Stomach smooth muscle (tissue), 2 donors: Measurements from ENCODE around the gene ACOXL.

Experiments used
- H3K27ac ChIP-seq: one replicate; pipeline ENCODE4 v1.7.0; 2013; ENCODE audit warnings: mild to moderate bottlenecking, low read length, inconsistent platforms
- H3K27me3 ChIP-seq, 2 donors: one replicate each; pipeline ENCODE4 v1.7.0; 2013; ENCODE audit warnings: low read length in 2 of 2; ENCODE audit not compliant: insufficient read depth in 2 of 2, control insufficient read depth in 1 of 2
- H3K36me3 ChIP-seq, 2 donors: one replicate each; pipeline ENCODE4 v1.7.0; 2013; ENCODE audit warnings: low read length in 2 of 2; ENCODE audit not compliant: control insufficient read depth in 2 of 2, insufficient read depth in 2 of 2
- H3K4me1 ChIP-seq: one replicate; pipeline ENCODE4 v1.7.0; 2013; ENCODE audit warnings: low read length; ENCODE audit not compliant: control insufficient read depth, insufficient read depth
- H3K4me3 ChIP-seq, 2 donors: one replicate each; pipeline ENCODE4 v1.7.0; 2013; ENCODE audit warnings: low read length in 2 of 2
- H3K9ac ChIP-seq, 2 donors: one replicate each; pipeline ENCODE4 v1.7.0; 2013; ENCODE audit warnings: low read length in 2 of 2, mild to moderate bottlenecking in 1 of 2
- H3K9me3 ChIP-seq, 2 donors: one replicate each; pipeline ENCODE4 v1.7.0; 2013; ENCODE audit warnings: low read length in 2 of 2; ENCODE audit not compliant: control insufficient read depth in 2 of 2
- donor health status: healthy.
- donor health status: Pancreatic carcinoma.

Gene ACOXL

GRCh38 chr2:110829413-110830146, 97.2 kb downstream of the ACOXL start:
- Histone ChIP-seq H3K4me1 (no peaks in the 10 kb centered on the region), H3K4me3 (no peak overlapping the region), H3K9me3 (no peaks in the 10 kb centered on the region), H3K9ac (no peak overlapping the region), H3K36me3 (no peaks in the 10 kb centered on the region), H3K27me3 (no peaks in the 10 kb centered on the region), H3K27ac (no peak overlapping the region)

DNA sequence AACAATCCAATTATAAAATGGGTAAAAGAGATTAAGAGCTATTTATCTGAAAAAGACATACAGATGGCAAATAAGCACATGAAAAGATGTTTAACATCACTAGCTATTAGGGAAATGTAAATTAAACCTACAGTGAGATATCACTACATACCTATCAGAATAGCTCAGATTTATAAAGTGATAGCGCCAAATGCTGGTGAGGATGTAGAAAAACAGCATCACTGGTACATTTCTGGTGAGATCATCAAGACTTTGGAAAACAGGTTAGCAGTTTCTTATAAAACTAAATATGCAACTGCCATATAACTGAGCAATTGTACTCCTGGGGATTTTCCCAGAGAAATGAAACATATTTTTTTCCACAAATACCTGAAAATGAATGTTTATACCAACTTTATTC, 100.4 kb downstream of the ACOXL start:
- no peak overlapping the region for H3K9ac ChIP-seq
- H3K27me3 ChIP-seq: no peaks in the 10 kb centered on the region
- no peak overlapping the region for H3K27ac ChIP-seq
- no peak overlapping the region for H3K4me3 ChIP-seq
- no peaks in the 10 kb centered on the region for H3K4me1 ChIP-seq
- no peaks in the 10 kb centered on the region for H3K9me3 ChIP-seq
- no peaks in the 10 kb centered on the region for H3K36me3 ChIP-seq

DNA sequence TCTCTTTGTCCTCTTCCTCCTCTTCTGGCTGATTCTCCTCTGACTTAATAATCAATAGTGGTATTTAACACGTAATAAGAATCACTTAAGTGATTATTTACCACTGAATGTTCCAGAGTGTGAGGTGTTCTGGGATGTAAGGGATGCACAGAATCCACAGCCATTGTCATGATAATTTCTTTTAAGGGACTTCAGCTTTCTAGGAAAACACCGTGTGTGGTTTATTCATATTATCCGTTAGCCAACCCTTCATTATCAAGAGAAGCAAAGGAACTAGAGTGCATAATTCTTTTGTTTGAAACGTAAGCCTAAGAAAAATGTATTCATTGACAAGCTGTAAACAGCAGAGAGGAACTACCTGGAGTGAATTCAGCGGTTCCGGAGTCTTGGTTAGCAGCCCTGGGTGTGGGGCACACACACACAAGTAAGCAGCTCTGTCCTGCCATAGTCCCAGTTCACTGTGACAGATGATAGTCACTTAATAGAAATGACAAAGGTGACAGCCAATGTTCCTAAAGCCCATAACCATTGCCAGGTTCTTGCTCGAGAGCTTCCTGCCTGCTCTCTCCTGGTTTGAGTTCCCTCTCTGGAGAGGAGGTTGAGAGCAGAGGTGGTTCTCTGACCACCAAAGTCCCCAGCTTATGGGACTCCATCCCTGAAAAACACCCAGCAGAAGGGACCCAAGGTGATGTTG, 101.9 kb downstream of the ACOXL start:
- H3K27me3 ChIP-seq: no peaks in the 10 kb centered on the region
- H3K27ac ChIP-seq: no peak overlapping the region
- no peak overlapping the region for H3K9ac ChIP-seq
- no peak overlapping the region for H3K4me3 ChIP-seq
- H3K9me3 ChIP-seq: no peaks in the 10 kb centered on the region
- no peaks in the 10 kb centered on the region for H3K4me1 ChIP-seq
- no peaks in the 10 kb centered on the region for H3K36me3 ChIP-seq

DNA sequence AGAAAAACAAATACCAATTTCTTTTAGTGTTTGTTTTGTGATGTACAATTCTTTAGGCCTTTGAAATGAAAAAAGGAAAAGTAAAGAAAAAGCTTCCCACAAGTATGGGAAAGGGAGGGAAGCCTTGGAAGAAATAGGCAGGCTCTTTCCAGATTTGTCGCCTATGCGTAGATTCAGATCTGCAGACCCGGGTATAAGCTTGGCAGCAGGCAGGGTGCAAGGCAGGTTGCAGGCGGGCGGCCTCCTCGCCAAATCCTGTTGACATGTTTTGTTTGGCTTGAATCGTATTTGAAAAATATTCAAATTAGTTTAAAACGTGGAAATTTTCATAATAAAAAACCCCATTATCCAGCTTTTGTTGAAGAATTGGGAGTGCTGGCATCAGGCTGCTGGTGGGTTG, 104.3 kb downstream of the ACOXL start:
- no peaks in the 10 kb centered on the region for H3K9me3 ChIP-seq
- no peaks in the 10 kb centered on the region for H3K36me3 ChIP-seq
- H3K4me3 ChIP-seq: no peak overlapping the region
- no peaks in the 10 kb centered on the region for H3K4me1 ChIP-seq
- no peak overlapping the region for H3K27ac ChIP-seq
- H3K27me3 ChIP-seq: no peaks in the 10 kb centered on the region
- no peak overlapping the region for H3K9ac ChIP-seq

DNA sequence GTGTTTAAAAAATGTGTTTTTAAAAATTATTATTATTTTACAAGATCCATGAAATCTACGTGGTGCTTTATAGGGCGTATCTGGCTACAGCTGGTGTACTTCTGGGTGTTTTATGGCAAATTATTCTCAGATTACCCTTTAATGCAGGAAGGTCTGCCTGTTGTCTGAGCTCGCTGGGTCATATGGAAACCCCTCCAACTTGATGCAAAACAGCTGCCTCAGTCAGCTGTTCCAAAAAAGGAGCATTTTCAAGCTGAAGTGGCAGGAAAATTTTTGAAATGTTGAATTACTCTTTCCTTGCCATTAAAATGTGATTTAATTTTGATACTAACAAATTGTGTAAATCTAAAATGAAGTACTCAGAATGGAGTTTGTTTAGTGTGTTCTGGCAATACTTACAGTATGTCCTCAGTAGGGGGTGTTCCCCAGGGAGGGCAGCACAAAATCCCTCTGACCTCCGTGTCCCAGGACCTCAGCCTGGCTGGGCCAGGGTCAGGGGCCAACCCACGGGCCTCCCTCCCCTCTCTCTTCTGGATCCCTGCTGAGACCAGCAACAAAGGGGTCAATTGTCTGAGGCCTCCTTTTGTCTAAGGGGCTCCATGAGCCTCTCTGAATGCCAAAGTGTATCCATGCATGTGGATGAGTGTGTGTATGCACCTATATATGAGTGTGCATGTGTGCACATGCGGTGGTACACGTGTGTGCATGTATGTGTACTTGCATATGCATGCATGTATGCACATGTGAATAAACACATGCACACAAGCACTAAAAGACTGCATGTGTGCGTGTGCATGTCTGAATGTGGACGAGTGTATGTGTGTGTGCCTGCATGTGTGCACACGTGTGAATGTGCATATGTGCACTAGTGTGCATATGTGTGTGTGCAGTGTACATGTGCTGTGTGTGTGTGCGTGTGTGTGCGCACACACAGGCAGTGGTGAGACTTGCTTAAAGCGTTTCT, 105.4 kb downstream of the ACOXL start:
- H3K27ac ChIP-seq: no peak overlapping the region
- no peaks in the 10 kb centered on the region for H3K9me3 ChIP-seq
- H3K4me1 ChIP-seq: no peaks in the 10 kb centered on the region
- no peaks in the 10 kb centered on the region for H3K36me3 ChIP-seq
- no peak overlapping the region for H3K4me3 ChIP-seq
- H3K9ac ChIP-seq: no peak overlapping the region
- no peaks in the 10 kb centered on the region for H3K27me3 ChIP-seq

DNA sequence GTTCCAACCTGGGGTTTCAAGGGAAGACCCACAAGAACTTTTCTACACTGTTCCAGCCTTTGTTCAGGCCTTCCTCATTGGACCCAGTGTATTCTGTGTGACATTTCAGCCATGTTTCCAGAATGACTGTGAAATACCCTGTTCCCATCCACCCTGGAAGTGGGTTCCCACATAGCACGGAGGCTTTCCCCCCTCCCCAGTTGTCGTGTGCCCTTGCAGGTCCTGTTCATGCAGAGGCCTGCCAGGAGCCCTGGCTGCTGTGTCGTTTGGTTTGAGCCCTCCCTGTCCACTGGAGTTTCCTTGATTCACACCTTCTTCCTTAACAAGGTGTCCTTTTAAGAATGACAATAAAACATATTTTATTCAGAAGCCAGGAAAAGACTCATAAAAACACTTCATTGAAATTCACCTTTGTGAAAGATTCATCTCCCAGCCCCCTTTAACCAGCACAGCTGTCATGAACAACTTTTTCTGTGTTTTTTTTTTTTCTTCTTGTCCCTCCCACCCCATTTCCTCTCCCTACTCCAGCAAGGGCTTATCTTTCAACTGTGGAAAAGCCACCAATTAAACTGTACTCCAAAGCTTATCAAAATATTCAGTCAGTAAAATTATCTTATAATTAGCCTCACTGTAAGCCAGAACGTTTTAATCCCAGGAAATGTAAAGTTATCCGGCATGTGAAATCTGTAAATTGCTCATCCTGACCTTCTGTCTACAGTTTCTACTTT, 106.4 kb downstream of the ACOXL start:
- no peak overlapping the region for H3K4me3 ChIP-seq
- H3K27me3 ChIP-seq: peaks cover 0 to 4% of the 10 kb centered on the region in 2 donors
- no peaks in the 10 kb centered on the region for H3K9me3 ChIP-seq
- H3K27ac ChIP-seq: no peak overlapping the region
- H3K4me1 ChIP-seq: no peaks in the 10 kb centered on the region
- H3K9ac ChIP-seq: no peak overlapping the region
- no peaks in the 10 kb centered on the region for H3K36me3 ChIP-seq

DNA sequence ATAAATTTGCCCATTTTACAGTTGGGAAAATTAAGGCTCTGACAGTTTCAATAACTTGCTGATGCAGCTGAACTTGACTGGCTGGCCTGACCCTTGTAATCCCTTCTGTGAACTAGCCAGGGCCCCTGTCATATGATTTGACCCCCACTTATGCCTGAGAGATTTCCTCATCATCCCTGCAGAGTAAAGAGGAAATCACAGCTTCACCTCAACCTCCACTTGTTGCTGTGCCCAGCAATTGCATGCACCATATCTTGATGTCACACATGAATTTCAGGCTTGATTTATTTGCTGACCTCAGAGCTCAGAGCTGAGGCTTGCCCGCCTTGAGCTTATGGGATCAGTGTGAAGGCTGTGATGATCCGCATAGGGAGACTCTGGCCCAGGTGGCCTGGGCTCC, 108.1 kb downstream of the ACOXL start:
- Histone ChIP-seq H3K9me3 (no peaks in the 10 kb centered on the region), H3K27me3 (peaks cover 0 to 4% of the 10 kb centered on the region in 2 donors), H3K27ac (no peak overlapping the region), H3K4me1 (no peaks in the 10 kb centered on the region), H3K36me3 (no peaks in the 10 kb centered on the region), H3K9ac (no peak overlapping the region), H3K4me3 (no peak overlapping the region)

- Histone ChIP-seq H3K4me3 (no peak overlapping the region), H3K9ac (no peak overlapping the region), H3K27ac (no peak overlapping the region), H3K4me1 (no peaks in the 10 kb centered on the region), H3K27me3 (peaks cover 0 to 4% of the 10 kb centered on the region in 2 donors), H3K36me3 (no peaks in the 10 kb centered on the region), H3K9me3 (no peaks in the 10 kb centered on the region)
These were observed 109.7 kb downstream of the ACOXL start for GRCh38 chr2:110842048-110842447.

DNA sequence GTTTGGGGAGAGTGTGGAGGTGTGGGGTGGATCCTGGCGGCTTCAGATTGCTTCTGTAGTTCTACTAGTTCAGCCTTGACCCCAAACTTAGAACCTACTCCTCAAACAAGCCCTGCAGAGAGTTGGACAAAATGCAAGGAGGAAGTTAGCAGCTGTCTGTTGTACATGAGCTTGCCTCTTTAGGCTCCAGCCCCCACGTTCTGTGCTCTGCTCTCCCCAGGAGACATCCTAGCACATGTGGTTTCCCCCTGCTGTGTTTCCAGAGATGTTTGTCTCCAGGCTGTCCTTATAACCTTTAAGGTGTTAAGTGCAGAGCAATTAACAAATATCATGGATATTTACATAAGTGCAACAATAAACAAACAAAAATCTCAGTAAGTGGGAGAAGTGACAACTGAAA, 111.1 kb downstream of the ACOXL start:
- Histone ChIP-seq H3K27me3 (peaks cover 0 to 4% of the 10 kb centered on the region in 2 donors), H3K9me3 (no peaks in the 10 kb centered on the region), H3K9ac (no peak overlapping the region), H3K27ac (no peak overlapping the region), H3K4me1 (no peaks in the 10 kb centered on the region), H3K4me3 (no peak overlapping the region), H3K36me3 (no peaks in the 10 kb centered on the region)

DNA sequence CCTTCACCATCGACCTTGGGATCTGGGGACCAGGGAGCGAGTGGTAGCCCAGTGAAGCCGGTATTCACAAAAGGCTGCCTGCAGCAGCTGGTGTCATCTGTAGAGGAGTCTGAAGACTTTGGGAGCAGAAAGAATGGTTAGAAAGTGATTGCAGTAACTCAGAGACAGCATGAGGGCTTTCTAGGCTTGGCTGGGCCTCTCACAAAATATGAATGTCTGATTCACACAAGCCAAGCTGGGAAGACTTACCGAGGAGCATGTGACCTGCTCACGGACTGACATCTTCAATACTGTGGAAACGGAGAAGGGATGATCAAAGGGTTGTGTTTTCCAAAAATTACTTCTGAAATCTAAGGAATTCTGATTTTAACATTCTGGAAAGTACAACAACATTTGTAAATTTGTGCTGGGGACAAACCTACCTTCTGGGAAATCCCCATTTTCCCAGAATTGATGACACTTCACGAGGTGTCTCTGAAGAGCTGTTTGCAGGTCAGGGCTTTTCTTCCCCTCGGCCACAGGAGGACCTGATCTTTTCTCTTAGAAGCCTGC, 111.7 kb downstream of the ACOXL start:
- Histone ChIP-seq H3K4me1 (no peaks in the 10 kb centered on the region), H3K27me3 (peaks cover 0 to 4% of the 10 kb centered on the region in 2 donors), H3K4me3 (no peak overlapping the region), H3K9ac (no peak overlapping the region), H3K36me3 (no peaks in the 10 kb centered on the region), H3K9me3 (no peaks in the 10 kb centered on the region), H3K27ac (no peak overlapping the region)
